SK-N-SH (cell line): ENCODE results near the gene NR2C2AP.

Source experiments
- EZH2phosphoT487 ChIP-seq: fragments of 200-600 bp; sonication (generic); IDR thresholded peaks from 2 replicates; pipeline ENCODE4 v1.6.1; 2017; ENCODE audit warnings: low read depth, mixed run types, mild to moderate bottlenecking, antibody characterized with exemption, moderate library complexity, borderline replicate concordance
- FOXM1 ChIP-seq: IDR thresholded peaks from 2 replicates; pipeline ENCODE4 v1.4.0; 2012; ENCODE audit warnings: low read depth, mild to moderate bottlenecking
- RFX5 ChIP-seq: IDR thresholded peaks from 2 replicates; pipeline ENCODE4 v1.6.1; 2012; ENCODE audit warnings: mild to moderate bottlenecking, improper control_type of control experiment, low read length

- TF ChIP-seq RFX5 (no peak), FOXM1 (no peak), EZH2phosphoT487 (no peak)
Observed at GRCh38 chr19:19185853-19186740, 17.1 kb downstream of the NR2C2AP start.
